MM.1S (cell line): ENCODE results near the gene RAPGEF6.

ENCODE experiments used
- EZH2 ChIP-seq: fragments of 300-600 bp; sonication (generic); optimal IDR thresholded peaks from 2 replicates; pipeline ENCODE3; 2017; ENCODE audit warnings: low read depth, mild to moderate bottlenecking, antibody characterized with exemption, low read length, mixed read lengths
- TF ChIP-seq, protein P1 (sequence below): fragments of 300-600 bp; sonication (generic); IDR thresholded peaks from 2 replicates; pipeline ENCODE4 v1.5.1; 2016; ENCODE audit warnings: antibody characterized with exemption, low read length, mixed read lengths

DNA sequence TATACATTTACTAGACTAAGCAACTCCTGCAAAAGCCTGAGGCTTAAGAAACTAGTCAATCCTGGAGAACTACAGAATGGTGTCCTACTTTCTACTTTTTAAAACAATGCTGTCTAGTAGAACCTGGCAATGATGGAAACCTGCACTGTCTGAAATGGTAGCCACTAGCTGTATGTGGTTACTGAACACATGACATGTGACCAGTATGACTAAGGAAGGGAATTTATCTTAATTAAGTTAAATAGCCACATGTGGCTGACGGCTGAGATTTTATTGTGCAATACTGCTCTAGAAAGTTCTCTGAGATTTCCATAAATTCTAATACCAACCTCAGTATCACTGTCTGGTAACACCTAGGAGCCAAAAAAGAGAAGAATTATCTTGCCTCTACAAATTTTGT is 44.9 kb upstream of the RAPGEF6 start:
- TF ChIP-seq, protein P1, sequence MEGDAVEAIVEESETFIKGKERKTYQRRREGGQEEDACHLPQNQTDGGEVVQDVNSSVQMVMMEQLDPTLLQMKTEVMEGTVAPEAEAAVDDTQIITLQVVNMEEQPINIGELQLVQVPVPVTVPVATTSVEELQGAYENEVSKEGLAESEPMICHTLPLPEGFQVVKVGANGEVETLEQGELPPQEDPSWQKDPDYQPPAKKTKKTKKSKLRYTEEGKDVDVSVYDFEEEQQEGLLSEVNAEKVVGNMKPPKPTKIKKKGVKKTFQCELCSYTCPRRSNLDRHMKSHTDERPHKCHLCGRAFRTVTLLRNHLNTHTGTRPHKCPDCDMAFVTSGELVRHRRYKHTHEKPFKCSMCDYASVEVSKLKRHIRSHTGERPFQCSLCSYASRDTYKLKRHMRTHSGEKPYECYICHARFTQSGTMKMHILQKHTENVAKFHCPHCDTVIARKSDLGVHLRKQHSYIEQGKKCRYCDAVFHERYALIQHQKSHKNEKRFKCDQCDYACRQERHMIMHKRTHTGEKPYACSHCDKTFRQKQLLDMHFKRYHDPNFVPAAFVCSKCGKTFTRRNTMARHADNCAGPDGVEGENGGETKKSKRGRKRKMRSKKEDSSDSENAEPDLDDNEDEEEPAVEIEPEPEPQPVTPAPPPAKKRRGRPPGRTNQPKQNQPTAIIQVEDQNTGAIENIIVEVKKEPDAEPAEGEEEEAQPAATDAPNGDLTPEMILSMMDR, result no peak
- no peak for TF ChIP-seq EZH2
